Liver (tissue), 9 donors: ENCODE results near the gene JDP2. TPM values are rescaled to one million over a fixed set of nuclear protein-coding genes. Genes with fewer than 3 reads are reported as not detected.
A peak's percentile ranks its signal among the peaks of the same experiment; 100 is the strongest.

ENCODE experiments used
- DNase-seq: peaks from one replicate; pipeline ENCODE4 v3.0.0-alpha.2; 2017; ENCODE audit warnings: low spot score
- H3K27ac ChIP-seq, 2 donors: one replicate each; pipeline ENCODE4 v1.7.0; 2013; ENCODE audit warnings: inconsistent platforms in 2 of 2, low read length in 2 of 2, control low read depth in 1 of 2, low read depth in 1 of 2, mild to moderate bottlenecking in 1 of 2
- H3K27me3 ChIP-seq, 4 donors: one replicate each; pipeline versions ENCODE4 v1.6.1 to v1.7.0; 2013; ENCODE audit warnings: low read length in 3 of 4, inconsistent platforms in 1 of 4, mild to moderate bottlenecking in 1 of 4, moderate library complexity in 1 of 4; ENCODE audit not compliant: control insufficient read depth in 4 of 4, insufficient read depth in 4 of 4
- H3K36me3 ChIP-seq, 4 donors: one replicate each; pipeline versions ENCODE4 v1.6.1 to v1.7.0; 2013; ENCODE audit warnings: low read length in 3 of 4, mild to moderate bottlenecking in 3 of 4, low read depth in 1 of 4, moderate library complexity in 1 of 4; ENCODE audit not compliant: control insufficient read depth in 4 of 4, insufficient read depth in 3 of 4
- H3K4me1 ChIP-seq, 4 donors: one replicate each; pipeline versions ENCODE4 v1.6.1 to v1.7.0; 2013; ENCODE audit warnings: low read length in 3 of 4, mild to moderate bottlenecking in 3 of 4, moderate library complexity in 1 of 4; ENCODE audit not compliant: control insufficient read depth in 4 of 4, insufficient read depth in 4 of 4
- H3K4me3 ChIP-seq, 3 donors: one replicate each; pipeline versions ENCODE4 v1.6.1 to v1.7.0; 2013; ENCODE audit warnings: low read length in 3 of 3, control low read depth in 1 of 3, low read depth in 1 of 3, mild to moderate bottlenecking in 1 of 3
- H3K9ac ChIP-seq, 2 donors: one replicate each; pipeline ENCODE4 v1.7.0; 2013; ENCODE audit warnings: low read length in 2 of 2, mild to moderate bottlenecking in 2 of 2, moderate library complexity in 2 of 2, control low read depth in 1 of 2, low read depth in 1 of 2
- H3K9me3 ChIP-seq, 4 donors: one replicate each; pipeline versions ENCODE4 v1.6.1 to v1.7.0; 2013; ENCODE audit warnings: low read length in 3 of 4; ENCODE audit not compliant: control insufficient read depth in 4 of 4
- ATF3 ChIP-seq: IDR thresholded peaks from 2 replicates; pipeline ENCODE4 v1.6.1; 2016; ENCODE audit warnings: antibody characterized with exemption
- FOXA1 ChIP-seq: IDR thresholded peaks from 2 replicates; pipeline ENCODE4 v1.6.1; 2016; ENCODE audit warnings: antibody characterized with exemption
- HNF4A ChIP-seq, 2 donors: conservative IDR thresholded peaks; 2 replicates each; pipeline ENCODE4 v1.6.1; 2016; ENCODE audit warnings: antibody characterized with exemption in 2 of 2, mild to moderate bottlenecking in 2 of 2
- JUND ChIP-seq, 2 donors: IDR thresholded peaks; 2 replicates each; pipeline ENCODE4 v1.6.1; 2016; ENCODE audit warnings: antibody characterized with exemption in 2 of 2
- RAD21 ChIP-seq, 2 donors: IDR thresholded peaks; 2 replicates each; pipeline ENCODE4 v1.6.1; 2016; ENCODE audit warnings: antibody characterized with exemption in 2 of 2, mild to moderate bottlenecking in 2 of 2
- RXRA ChIP-seq, 2 donors: IDR thresholded peaks; 2 replicates each; pipeline ENCODE4 v1.6.1; 2017 to 2018; ENCODE audit warnings: antibody characterized with exemption in 2 of 2, mild to moderate bottlenecking in 1 of 2
- TAF1 ChIP-seq: conservative IDR thresholded peaks from 2 replicates; pipeline ENCODE4 v1.6.1; 2016; ENCODE audit warnings: antibody characterized with exemption, mild to moderate bottlenecking
- YY1 ChIP-seq: IDR thresholded peaks from 2 replicates; pipeline ENCODE4 v1.6.1; 2016; ENCODE audit warnings: antibody characterized with exemption, mild to moderate bottlenecking
- ZBTB33 ChIP-seq: IDR thresholded peaks from 2 replicates; pipeline ENCODE4 v1.6.1; 2016; ENCODE audit warnings: antibody characterized with exemption
- WGBS: extraction: QIAGEN DNeasy Blood & Tissue Kit; methylation state at CpG from one replicate; pipeline ENCODE4 v1.1.7; 2013; 5-methylcytosine and 5-hydroxymethylcytosine counted together
- polyA plus RNA-seq, 2 donors: library from polyadenylated mRNA; stranded (reverse) in 1 of 2; unstranded in 1 of 2; fragments of 200-250 nt in 1 of 2; fragments of >200 nt in 1 of 2; fragmentation: Nextera tagmentation in 1 of 2; extraction: Ambion mirVana in 1 of 2; gene quantifications; one replicate each; pipeline versions ENCODE4 v1.2.1 to v1.2.3, GENCODE V29; 2013 to 2015
- total RNA-seq, 2 donors: library from RNA; depleted of rRNA; stranded (reverse); fragments of >200 nt; gene quantifications; one replicate each; pipeline ENCODE4 v1.2.3, GENCODE V29; 2014
- TF ChIP-seq, protein P1 (sequence below): IDR thresholded peaks from 2 replicates; pipeline ENCODE4 v1.6.1; 2016; ENCODE audit warnings: antibody characterized with exemption
- TF ChIP-seq, protein P2 (sequence below): fragments of 150-350 bp; IDR thresholded peaks from 2 replicates; pipeline ENCODE4 v1.5.1; 2017; ENCODE audit warnings: improper control_type of control experiment, low read depth, low read length; ENCODE audit not compliant: missing input control
- donor health status: healthy.
- donor health status: healthy.
- donor health status: healthy.
- donor health status: healthy.
- donor health status: healthy.

The JDP2 gene
- total and polyA plus RNA-seq, 4 donors: 2.4 to 14.6 (median 8.7) TPM

- no peak for TF ChIP-seq ATF3
- TF ChIP-seq TAF1: no peak
- TF ChIP-seq, protein P1, sequence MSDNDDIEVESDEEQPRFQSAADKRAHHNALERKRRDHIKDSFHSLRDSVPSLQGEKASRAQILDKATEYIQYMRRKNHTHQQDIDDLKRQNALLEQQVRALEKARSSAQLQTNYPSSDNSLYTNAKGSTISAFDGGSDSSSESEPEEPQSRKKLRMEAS: no peak
- no peak for TF ChIP-seq YY1
- no peak for TF ChIP-seq ZBTB33
- TF ChIP-seq RAD21 (IDR thresholded peaks at IDR 0.05): no peak
These were observed 87.8 kb downstream of the JDP2 start (continued) for GRCh38 chr14:75515629-75515996.

DNA sequence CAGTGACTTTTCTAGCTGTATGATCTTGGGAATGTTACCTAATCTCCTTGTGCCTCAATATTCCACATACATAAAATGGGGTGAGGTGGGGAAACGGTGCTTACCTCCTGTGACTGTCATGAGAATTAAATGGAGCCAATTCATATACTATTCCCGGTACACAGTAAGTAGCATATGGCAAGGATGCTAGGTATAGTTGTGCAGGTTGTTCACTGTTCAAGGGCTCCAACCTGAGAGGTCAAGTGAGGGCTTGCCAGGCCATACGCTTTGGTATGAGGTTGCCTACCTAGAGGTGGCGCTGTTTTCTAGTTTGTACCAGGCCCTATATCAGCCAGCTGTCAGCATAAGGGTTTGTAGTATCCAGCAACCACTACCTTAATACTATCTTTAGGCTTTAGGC is 90.8 kb downstream of the JDP2 start:
- TF ChIP-seq ATF3 (no peak), TAF1 (no peak), RXRA (IDR thresholded peaks at IDR 0.05) (peak in 1 of 2 donors; percentile 71), ZBTB33 (no peak), JUND (IDR thresholded peaks at IDR 0.05) (no peak), RAD21 (IDR thresholded peaks at IDR 0.05) (peak; percentile 64 to 80)
- TF ChIP-seq, protein P2, sequence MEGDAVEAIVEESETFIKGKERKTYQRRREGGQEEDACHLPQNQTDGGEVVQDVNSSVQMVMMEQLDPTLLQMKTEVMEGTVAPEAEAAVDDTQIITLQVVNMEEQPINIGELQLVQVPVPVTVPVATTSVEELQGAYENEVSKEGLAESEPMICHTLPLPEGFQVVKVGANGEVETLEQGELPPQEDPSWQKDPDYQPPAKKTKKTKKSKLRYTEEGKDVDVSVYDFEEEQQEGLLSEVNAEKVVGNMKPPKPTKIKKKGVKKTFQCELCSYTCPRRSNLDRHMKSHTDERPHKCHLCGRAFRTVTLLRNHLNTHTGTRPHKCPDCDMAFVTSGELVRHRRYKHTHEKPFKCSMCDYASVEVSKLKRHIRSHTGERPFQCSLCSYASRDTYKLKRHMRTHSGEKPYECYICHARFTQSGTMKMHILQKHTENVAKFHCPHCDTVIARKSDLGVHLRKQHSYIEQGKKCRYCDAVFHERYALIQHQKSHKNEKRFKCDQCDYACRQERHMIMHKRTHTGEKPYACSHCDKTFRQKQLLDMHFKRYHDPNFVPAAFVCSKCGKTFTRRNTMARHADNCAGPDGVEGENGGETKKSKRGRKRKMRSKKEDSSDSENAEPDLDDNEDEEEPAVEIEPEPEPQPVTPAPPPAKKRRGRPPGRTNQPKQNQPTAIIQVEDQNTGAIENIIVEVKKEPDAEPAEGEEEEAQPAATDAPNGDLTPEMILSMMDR: peak; percentile 42
- TF ChIP-seq, protein P1: no peak
- Histone ChIP-seq H3K4me3 (no peak overlapping the region), H3K27me3 (no peaks in the 10 kb centered on the region), H3K4me1 (peaks cover 0 to 3% (median 1%) of the 10 kb centered on the region in 4 donors), H3K27ac (no peak overlapping the region), H3K9ac (no peak overlapping the region), H3K9me3 (no peaks in the 10 kb centered on the region), H3K36me3 (no peaks in the 10 kb centered on the region)
- whole genome bisulfite sequencing: 67% methylated on average over 4 of the region's 4 CpGs
- DNase-seq: no peak

GRCh38 chr14:75519394-75519793 is 91.6 kb downstream of the JDP2 start:
- Histone ChIP-seq H3K9me3 (no peaks in the 10 kb centered on the region), H3K9ac (no peak overlapping the region), H3K27ac (no peak overlapping the region), H3K27me3 (no peaks in the 10 kb centered on the region), H3K4me1 (peaks cover 0 to 8% (median 1%) of the 10 kb centered on the region in 4 donors), H3K36me3 (no peaks in the 10 kb centered on the region), H3K4me3 (no peak overlapping the region)
- TF ChIP-seq, protein P2: no peak
- TF ChIP-seq YY1: no peak
- TF ChIP-seq FOXA1: no peak
- no peak for TF ChIP-seq HNF4A (conservative IDR thresholded peaks at IDR 0.05)
- 89% methylated on average over 4 of the region's 4 CpGs for WGBS
- no peak for DNase-seq
